Osteoblast (primary cell): ENCODE data around the gene PRTFDC1. TPM values are rescaled to one million over a fixed set of nuclear protein-coding genes. Genes with fewer than 3 reads are reported as not detected.

Experiments used
- DNase-seq: peaks from one replicate; pipeline ENCODE4 v3.0.0; 2011; ENCODE audit warnings: low spot score, mixed read lengths; ENCODE audit not compliant: insufficient read length; ENCODE audit errors: missing footprints
- H2AFZ ChIP-seq: 2 replicates; pipeline ENCODE4 v1.6.0; 2011; ENCODE audit warnings: mild to moderate bottlenecking, low read length
- H3K27ac ChIP-seq: 2 replicates; pipeline ENCODE4 v1.5.1; 2011; ENCODE audit warnings: mild to moderate bottlenecking, low read depth, low read length, moderate library complexity
- H3K27me3 ChIP-seq: 2 replicates; pipeline ENCODE4 v1.6.0; 2012; ENCODE audit warnings: mild to moderate bottlenecking, control low read depth, inconsistent platforms, low read length, moderate library complexity; ENCODE audit not compliant: insufficient read depth
- H3K36me3 ChIP-seq: 2 replicates; pipeline ENCODE4 v1.5.1; 2011; ENCODE audit warnings: mild to moderate bottlenecking, low read length, control low read depth, moderate library complexity; ENCODE audit not compliant: insufficient read depth
- H3K4me1 ChIP-seq: 2 replicates; pipeline ENCODE4 v1.5.1; 2011; ENCODE audit warnings: mild to moderate bottlenecking, low read length, control low read depth, moderate library complexity; ENCODE audit not compliant: insufficient read depth
- H3K4me2 ChIP-seq: 2 replicates; pipeline ENCODE4 v1.6.0; 2011; ENCODE audit warnings: mild to moderate bottlenecking, low read length; ENCODE audit not compliant: insufficient read depth
- H3K4me3 ChIP-seq: fragments of 200-600 bp; sonication (generic); 3 replicates; pipeline ENCODE4 v1.5.1; 2012; ENCODE audit warnings: mild to moderate bottlenecking, low read length, inconsistent platforms; ENCODE audit not compliant: insufficient read depth
- H3K79me2 ChIP-seq: 2 replicates; pipeline ENCODE4 v1.6.0; 2012; ENCODE audit warnings: mild to moderate bottlenecking, low read length, control low read depth, inconsistent platforms; ENCODE audit not compliant: insufficient read depth
- H3K9me3 ChIP-seq: 2 replicates; pipeline ENCODE4 v1.5.1; 2011; ENCODE audit warnings: low read depth, low read length, control low read depth
- H4K20me1 ChIP-seq: 2 replicates; pipeline ENCODE4 v1.6.0; 2012; ENCODE audit warnings: mild to moderate bottlenecking, low read length, control low read depth; ENCODE audit not compliant: insufficient read depth
- CTCF ChIP-seq: IDR thresholded peaks from 2 replicates; pipeline ENCODE4 v1.5.1; 2011; ENCODE audit warnings: mild to moderate bottlenecking, low read depth, low read length, moderate library complexity; ENCODE audit errors: extremely low read depth
- total RNA-seq: library from RNA; depleted of rRNA; stranded (reverse); fragments of >200 nt; gene quantifications from 2 replicates; pipeline ENCODE4 v1.2.3, GENCODE V29; 2012

The PRTFDC1 gene
- total RNA-seq, 1 donor, result 5.1 TPM

- no peak overlapping the region for H3K4me2 ChIP-seq
- peaks cover 10% of the 10 kb centered on the region for H3K4me1 ChIP-seq
- H3K79me2 ChIP-seq, result no peaks in the 10 kb centered on the region
- H3K27me3 ChIP-seq, result no peaks in the 10 kb centered on the region
- H3K27ac ChIP-seq, result no peak overlapping the region
- no peak overlapping the region for H3K4me3 ChIP-seq
- TF ChIP-seq CTCF, result no peak
- H2AFZ ChIP-seq, result no peak overlapping the region
- DNase-seq, result no peak
- no peaks in the 10 kb centered on the region for H3K36me3 ChIP-seq
- H4K20me1 ChIP-seq, result no peaks in the 10 kb centered on the region
- no peaks in the 10 kb centered on the region for H3K9me3 ChIP-seq
Observed at GRCh38 chr10:24884793-24885192, 67.6 kb downstream of the PRTFDC1 start.

GRCh38 chr10:24884316-24884715 lies 68.1 kb downstream of the PRTFDC1 start:
- Histone ChIP-seq H3K36me3 (no peaks in the 10 kb centered on the region), H3K27ac (no peak overlapping the region), H3K9me3 (no peaks in the 10 kb centered on the region), H3K4me1 (peaks cover 7% of the 10 kb centered on the region), H4K20me1 (no peaks in the 10 kb centered on the region), H3K27me3 (no peaks in the 10 kb centered on the region), H3K79me2 (no peaks in the 10 kb centered on the region), H3K4me2 (no peak overlapping the region), H3K4me3 (no peak overlapping the region), H2AFZ (no peak overlapping the region)
- no peak for TF ChIP-seq CTCF
- DNase-seq, result peak; percentile 6

GRCh38 chr10:24883176-24883575 lies 69.2 kb downstream of the PRTFDC1 start:
- no peak overlapping the region for H3K27ac ChIP-seq
- no peak for DNase-seq

GRCh38 chr10:24882047-24882698 lies 70.2 kb downstream of the PRTFDC1 start:
- Histone ChIP-seq H3K27me3 (no peaks in the 10 kb centered on the region), H2AFZ (no peak overlapping the region), H3K4me3 (peak overlapping the region; percentile 36), H3K36me3 (no peaks in the 10 kb centered on the region), H3K79me2 (no peaks in the 10 kb centered on the region), H3K4me2 (peak overlapping the region; percentile 64), H3K9me3 (no peaks in the 10 kb centered on the region), H3K27ac (no peak overlapping the region), H3K4me1 (peaks cover 7% of the 10 kb centered on the region), H4K20me1 (no peaks in the 10 kb centered on the region)
- no peak for DNase-seq
- peak; percentile 36 for TF ChIP-seq CTCF

More at GRCh38 chr10:24883176-24883575, 69.2 kb downstream of the PRTFDC1 start:
- Histone ChIP-seq H2AFZ (no peak overlapping the region), H3K79me2 (no peaks in the 10 kb centered on the region), H3K36me3 (no peaks in the 10 kb centered on the region), H3K9me3 (no peaks in the 10 kb centered on the region), H3K4me1 (peaks cover 7% of the 10 kb centered on the region), H3K4me2 (no peak overlapping the region), H4K20me1 (no peaks in the 10 kb centered on the region), H3K4me3 (no peak overlapping the region), H3K27me3 (no peaks in the 10 kb centered on the region)
- no peak for TF ChIP-seq CTCF
